ENCODE data around the gene ARL8A. TPM values are rescaled to one million over a fixed set of nuclear protein-coding genes. Genes with fewer than 3 reads are reported as not detected.
"Not testable (repeated sequence)": the region's sequence is repeated elsewhere in the genome, so short reads cannot be mapped to it uniquely, and the experiment has no call there.

Gene ARL8A
- total RNA-seq, 1 donor from 2014 or later: 20.8 TPM

- DNase-seq: no peak
These were observed 31.5 kb downstream of the ARL8A start for GRCh38 chr1:202112859-202113689.

GRCh38 chr1:202111589-202111988 is 32.9 kb downstream of the ARL8A start:
- DNase-seq: not testable (repeated sequence)

- DNase-seq: no peak
These were observed 33.6 kb downstream of the ARL8A start for GRCh38 chr1:202110977-202111376.

- no peak for DNase-seq
These were observed 36.5 kb downstream of the ARL8A start for GRCh38 chr1:202107801-202108731.

- no peak for DNase-seq
These were observed 37.2 kb downstream of the ARL8A start for GRCh38 chr1:202107321-202107761.

GRCh38 chr1:202106340-202107254 is 37.9 kb downstream of the ARL8A start:
- no peak for DNase-seq

- no peak for DNase-seq
These were observed 38.8 kb downstream of the ARL8A start for GRCh38 chr1:202105571-202106339.

- DNase-seq: no peak
These were observed 40.5 kb downstream of the ARL8A start for GRCh38 chr1:202104073-202104472.

GRCh38 chr1:202101184-202101583 is 43.4 kb downstream of the ARL8A start:
- DNase-seq: no peak

- DNase-seq: no peak
These were observed 50.7 kb downstream of the ARL8A start for GRCh38 chr1:202093858-202094257.

- no peak for DNase-seq
These were observed 53.5 kb downstream of the ARL8A start for GRCh38 chr1:202090994-202091393.

- no peak for DNase-seq
These were observed 56.3 kb downstream of the ARL8A start for GRCh38 chr1:202088206-202088605.

GRCh38 chr1:202086579-202087350 is 57.8 kb downstream of the ARL8A start:
- no peak for DNase-seq

- DNase-seq: peak; percentile 5
These were observed 58.7 kb downstream of the ARL8A start for GRCh38 chr1:202085682-202086373.

- DNase-seq: no peak
These were observed 59.5 kb downstream of the ARL8A start for GRCh38 chr1:202084791-202085681.
